Mucosa of stomach (tissue), 1 donor: ENCODE measurements around the gene HSD11B1.

ENCODE experiments used
- H3K27me3 ChIP-seq: one replicate; pipeline ENCODE4 v1.7.0; 2013; ENCODE audit warnings: mild to moderate bottlenecking, low read length; ENCODE audit not compliant: control insufficient read depth, insufficient read depth
- H3K36me3 ChIP-seq: one replicate; pipeline ENCODE4 v1.7.0; 2013; ENCODE audit warnings: low read length; ENCODE audit not compliant: control insufficient read depth, insufficient read depth
- H3K4me1 ChIP-seq: one replicate; pipeline ENCODE4 v1.7.0; 2013; ENCODE audit warnings: mild to moderate bottlenecking, low read length; ENCODE audit not compliant: control insufficient read depth, insufficient read depth
- H3K4me3 ChIP-seq: one replicate; pipeline ENCODE4 v1.7.0; 2013; ENCODE audit warnings: low read length
- H3K9ac ChIP-seq: one replicate; pipeline ENCODE4 v1.7.0; 2013; ENCODE audit warnings: mild to moderate bottlenecking, low read length, moderate library complexity
- H3K9me3 ChIP-seq: one replicate; pipeline ENCODE4 v1.7.0; 2013; ENCODE audit warnings: mild to moderate bottlenecking, low read length, moderate library complexity; ENCODE audit not compliant: control insufficient read depth
- donor health status: Pancreatic carcinoma.

Gene HSD11B1

DNA sequence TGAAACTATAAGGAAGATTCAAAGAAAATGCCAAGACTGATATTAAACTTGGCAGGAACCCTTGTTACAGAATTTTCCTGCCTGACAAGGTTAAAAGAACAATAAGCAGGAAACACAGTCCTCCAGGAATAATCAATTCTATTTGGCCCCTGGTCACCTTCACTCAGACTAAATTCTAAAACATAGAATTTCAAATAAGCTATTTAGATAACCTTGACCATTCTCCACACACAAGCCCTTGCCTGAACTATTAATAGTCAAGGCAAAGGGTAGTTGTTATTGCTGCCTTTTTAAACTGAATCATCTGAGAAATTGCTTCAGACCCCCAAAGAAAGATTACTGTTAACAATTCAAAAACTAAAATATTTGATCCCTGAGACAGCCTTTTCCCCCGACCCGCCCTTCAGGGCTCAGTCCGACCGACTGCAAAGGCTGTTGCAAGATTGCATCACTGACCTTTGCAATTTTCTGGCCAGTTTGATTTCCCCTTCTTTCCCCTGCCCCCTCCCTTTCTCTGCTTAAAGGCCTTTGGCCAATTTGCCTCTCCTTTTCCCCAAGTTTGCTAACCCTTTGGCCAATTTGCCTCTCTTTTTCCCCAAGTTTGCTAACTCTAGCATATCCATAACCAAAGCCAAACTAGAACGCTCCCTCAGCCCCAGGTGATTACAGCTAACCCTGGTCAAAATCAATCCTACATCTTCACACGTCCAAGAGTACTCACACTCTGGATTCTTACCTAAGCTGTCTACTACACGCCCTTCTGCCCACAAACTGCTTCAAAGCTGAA is 30.8 kb upstream of the HSD11B1 start:
- no peaks in the 10 kb centered on the region for H3K9me3 ChIP-seq
- no peak overlapping the region for H3K9ac ChIP-seq
- no peaks in the 10 kb centered on the region for H3K27me3 ChIP-seq
- peaks cover 23% of the 10 kb centered on the region for H3K4me1 ChIP-seq
- H3K36me3 ChIP-seq, result no peaks in the 10 kb centered on the region
- H3K4me3 ChIP-seq, result no peak overlapping the region

DNA sequence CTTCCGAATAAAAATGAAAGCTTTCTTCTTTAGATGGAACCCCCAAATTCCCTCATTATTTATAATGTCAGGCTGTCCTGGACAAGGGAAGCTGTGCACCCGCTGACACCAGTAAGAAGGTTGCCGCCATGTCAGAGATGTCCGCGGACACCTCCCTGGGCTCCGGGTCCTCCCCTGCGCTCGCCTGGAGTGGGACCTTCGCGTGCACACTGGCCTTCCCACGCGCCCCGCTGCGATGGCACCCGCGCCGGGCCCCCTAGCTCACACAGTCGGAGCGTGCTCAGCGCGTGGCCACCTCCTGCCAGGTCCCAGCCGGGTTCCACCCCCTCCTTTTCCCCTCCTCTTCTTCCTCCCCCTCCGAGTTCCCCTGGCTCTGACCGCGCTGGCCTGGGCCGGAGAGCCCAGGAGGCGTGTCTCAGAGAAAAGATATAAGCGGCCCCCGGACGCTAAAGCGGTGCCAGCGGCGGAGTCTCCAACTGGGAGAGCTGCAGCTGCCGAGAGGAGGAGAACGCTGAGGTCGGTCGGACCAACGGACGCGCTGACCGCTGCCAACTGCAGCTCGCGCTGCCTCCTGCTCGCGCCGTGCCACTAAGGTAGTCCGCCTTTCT is 29.6 kb upstream of the HSD11B1 start, which contains the start of gene G0S2:
G0S2 (plus strand) TSS at position 456 of the 608 bp plus-strand sequence. CDS start 273 bp downstream, outside the sequence.
- Histone ChIP-seq H3K9me3 (no peaks in the 10 kb centered on the region), H3K4me3 (peak within 1 kb of the TSS; percentile 18), H3K36me3 (no peaks in the 10 kb centered on the region), H3K27me3 (no peaks in the 10 kb centered on the region), H3K9ac (peak within 1 kb of the TSS; percentile 50), H3K4me1 (peaks cover 23% of the 10 kb centered on the region)

DNA sequence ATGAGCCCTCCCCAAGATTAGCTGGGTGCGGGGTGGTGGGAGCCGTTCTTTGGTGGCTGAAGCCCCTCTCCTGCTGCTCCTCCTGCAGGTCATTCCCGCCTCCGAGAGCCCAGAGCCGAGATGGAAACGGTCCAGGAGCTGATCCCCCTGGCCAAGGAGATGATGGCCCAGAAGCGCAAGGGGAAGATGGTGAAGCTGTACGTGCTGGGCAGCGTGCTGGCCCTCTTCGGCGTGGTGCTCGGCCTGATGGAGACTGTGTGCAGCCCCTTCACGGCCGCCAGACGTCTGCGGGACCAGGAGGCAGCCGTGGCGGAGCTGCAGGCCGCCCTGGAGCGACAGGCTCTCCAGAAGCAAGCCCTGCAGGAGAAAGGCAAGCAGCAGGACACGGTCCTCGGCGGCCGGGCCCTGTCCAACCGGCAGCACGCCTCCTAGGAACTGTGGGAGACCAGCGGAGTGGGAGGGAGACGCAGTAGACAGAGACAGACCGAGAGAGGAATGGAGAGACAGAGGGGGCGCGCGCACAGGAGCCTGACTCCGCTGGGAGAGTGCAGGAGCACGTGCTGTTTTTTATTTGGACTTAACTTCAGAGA is 29.0 kb upstream of the HSD11B1 start:
- peak overlapping the region; percentile 50 for H3K9ac ChIP-seq
- H3K4me1 ChIP-seq, result peaks cover 23% of the 10 kb centered on the region
- H3K27me3 ChIP-seq, result no peaks in the 10 kb centered on the region
- peak overlapping the region; percentile 18 for H3K4me3 ChIP-seq
- no peaks in the 10 kb centered on the region for H3K36me3 ChIP-seq
- no peaks in the 10 kb centered on the region for H3K9me3 ChIP-seq

DNA sequence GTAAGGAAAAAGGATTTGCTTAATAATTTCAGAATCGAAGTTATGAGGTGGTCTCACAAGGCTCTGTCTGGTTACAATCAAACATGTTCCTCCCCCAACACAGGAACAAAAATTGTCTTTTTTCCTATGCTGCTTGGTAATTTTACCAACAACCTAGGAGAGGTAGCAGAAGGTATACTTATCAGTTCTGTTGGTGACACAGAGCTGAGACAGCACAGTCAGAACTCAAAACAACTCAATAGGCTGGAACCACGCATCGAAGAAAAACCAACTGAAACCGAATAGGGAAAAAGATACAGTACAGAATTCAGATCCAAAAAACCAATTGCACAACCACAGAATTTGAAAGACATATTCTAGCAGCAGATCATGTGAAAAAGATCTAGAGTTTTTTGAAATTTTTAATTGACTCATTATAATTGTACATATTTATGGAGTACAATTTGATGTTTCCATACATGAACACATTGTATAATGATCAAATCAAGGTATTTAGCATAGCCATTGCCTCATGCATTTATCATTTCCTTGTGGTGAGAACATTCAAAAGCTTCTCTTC is 25.6 kb upstream of the HSD11B1 start:
- Histone ChIP-seq H3K36me3 (no peaks in the 10 kb centered on the region), H3K9ac (no peak overlapping the region), H3K9me3 (no peaks in the 10 kb centered on the region), H3K4me3 (no peak overlapping the region), H3K27me3 (peaks cover 7% of the 10 kb centered on the region), H3K4me1 (peaks cover 19% of the 10 kb centered on the region)

DNA sequence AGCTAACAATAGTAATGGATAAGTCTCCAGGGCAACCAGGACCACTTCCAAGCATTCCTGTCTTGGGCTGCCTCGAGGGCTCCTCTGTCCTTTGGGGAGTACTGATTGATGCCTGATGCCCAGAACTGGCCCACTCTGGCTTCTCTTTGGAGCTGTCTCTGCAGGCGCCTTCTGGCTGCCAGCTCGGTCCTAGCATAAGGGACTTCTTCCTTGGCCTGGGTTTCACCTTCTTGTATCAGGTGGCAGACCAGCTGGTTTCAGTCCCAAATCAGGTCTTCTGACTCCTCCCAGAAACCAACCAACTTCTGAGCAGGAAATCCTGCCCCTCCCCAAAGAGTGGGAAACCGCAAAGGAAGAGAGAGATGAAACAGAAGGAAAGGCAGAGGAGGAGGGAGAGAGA is 18.8 kb upstream of the HSD11B1 start:
- Histone ChIP-seq H3K27me3 (peaks cover 7% of the 10 kb centered on the region), H3K9me3 (no peaks in the 10 kb centered on the region), H3K4me3 (no peak overlapping the region), H3K4me1 (peaks cover 13% of the 10 kb centered on the region), H3K36me3 (no peaks in the 10 kb centered on the region), H3K9ac (no peak overlapping the region)

DNA sequence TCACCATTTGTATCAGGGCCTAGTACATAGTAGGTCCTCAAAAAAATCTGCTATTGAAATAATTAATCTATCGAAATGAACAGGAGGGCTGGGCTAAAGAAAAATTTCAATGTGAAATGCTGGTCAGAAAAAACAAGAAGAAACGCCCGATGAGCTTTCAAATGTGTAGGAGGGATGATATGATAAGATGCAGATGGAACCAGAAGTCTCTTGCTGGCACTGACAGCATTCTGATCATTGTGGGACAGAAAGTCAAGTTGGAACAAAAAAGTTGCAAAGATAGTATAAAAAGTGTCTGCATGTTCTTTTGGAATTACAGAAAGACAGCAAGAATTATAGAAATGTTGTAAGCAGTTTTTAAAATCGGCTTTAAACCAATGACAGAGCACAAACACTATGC is 18.3 kb upstream of the HSD11B1 start:
- Histone ChIP-seq H3K27me3 (peaks cover 6% of the 10 kb centered on the region), H3K4me1 (peaks cover 13% of the 10 kb centered on the region), H3K4me3 (no peak overlapping the region), H3K9ac (no peak overlapping the region), H3K36me3 (no peaks in the 10 kb centered on the region), H3K9me3 (no peaks in the 10 kb centered on the region)

DNA sequence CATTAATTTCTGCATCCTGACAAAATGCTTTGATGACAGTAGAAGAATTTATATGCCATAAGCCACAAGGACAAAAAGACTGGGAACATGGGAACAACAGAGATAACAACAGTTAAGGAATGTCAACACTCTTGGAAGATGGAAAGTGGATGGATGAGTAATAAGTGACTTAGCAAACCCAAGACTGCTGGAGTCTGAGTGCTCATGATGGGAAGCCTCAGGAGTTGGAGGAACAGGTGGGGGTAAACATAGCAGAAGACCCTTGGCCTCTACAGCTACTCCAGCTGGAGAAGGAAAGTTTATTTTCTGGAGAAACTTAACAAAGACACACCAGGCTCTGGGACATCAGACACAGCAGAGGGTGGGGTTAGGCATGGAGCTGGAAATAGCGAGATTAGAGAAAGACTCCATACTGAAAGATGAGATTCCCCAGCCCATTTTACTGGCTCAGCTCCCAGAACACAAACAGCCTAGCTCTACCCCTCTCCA is 15.9 kb upstream of the HSD11B1 start:
- Histone ChIP-seq H3K36me3 (no peaks in the 10 kb centered on the region), H3K4me1 (peaks cover 16% of the 10 kb centered on the region), H3K9me3 (no peaks in the 10 kb centered on the region), H3K9ac (no peak overlapping the region), H3K4me3 (no peak overlapping the region), H3K27me3 (no peaks in the 10 kb centered on the region)

DNA sequence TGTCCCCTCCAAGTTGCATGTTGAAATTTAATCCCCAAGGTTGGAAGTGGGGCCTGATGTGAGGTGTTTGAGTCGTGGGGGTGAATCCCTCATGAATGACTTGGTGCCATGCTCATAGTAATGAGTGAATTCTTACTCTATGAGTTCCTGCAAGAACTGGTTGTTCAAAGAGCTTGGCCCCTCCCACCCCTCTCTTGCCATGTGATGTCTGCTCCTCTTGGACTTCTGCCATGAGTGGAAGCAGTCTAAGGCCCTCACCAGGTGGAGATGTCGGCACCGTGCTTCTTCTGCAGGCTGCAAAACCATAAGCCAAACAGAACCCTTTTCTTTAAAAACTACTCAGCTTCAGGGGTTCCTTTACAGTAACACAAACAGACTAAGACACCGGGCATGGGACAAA is 15.2 kb upstream of the HSD11B1 start:
- H3K27me3 ChIP-seq, result no peaks in the 10 kb centered on the region
- H3K4me1 ChIP-seq, result peaks cover 16% of the 10 kb centered on the region
- no peak overlapping the region for H3K9ac ChIP-seq
- H3K4me3 ChIP-seq, result no peak overlapping the region
- no peaks in the 10 kb centered on the region for H3K9me3 ChIP-seq
- H3K36me3 ChIP-seq, result no peaks in the 10 kb centered on the region

DNA sequence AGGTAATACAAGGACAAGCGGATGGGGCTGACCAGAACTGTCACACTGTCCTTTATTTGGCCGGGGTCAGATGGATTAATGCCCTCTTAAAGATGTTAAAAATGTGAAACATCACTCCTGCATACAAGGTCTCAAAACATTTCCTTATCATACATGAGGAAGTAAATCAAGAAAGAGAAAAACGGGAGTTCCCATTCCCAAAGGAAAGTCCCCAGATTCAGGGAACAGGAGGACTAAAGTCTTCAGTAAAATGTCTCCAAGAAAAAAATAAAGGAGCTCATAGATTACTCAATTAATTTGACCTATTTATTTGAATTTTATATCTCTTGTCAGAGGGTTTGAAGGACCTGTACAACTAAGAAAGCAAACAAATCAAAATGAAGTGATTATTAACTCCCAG is 13.4 kb upstream of the HSD11B1 start:
- Histone ChIP-seq H3K9ac (no peak overlapping the region), H3K4me3 (no peak overlapping the region), H3K9me3 (no peaks in the 10 kb centered on the region), H3K36me3 (no peaks in the 10 kb centered on the region), H3K4me1 (peaks cover 13% of the 10 kb centered on the region), H3K27me3 (no peaks in the 10 kb centered on the region)

DNA sequence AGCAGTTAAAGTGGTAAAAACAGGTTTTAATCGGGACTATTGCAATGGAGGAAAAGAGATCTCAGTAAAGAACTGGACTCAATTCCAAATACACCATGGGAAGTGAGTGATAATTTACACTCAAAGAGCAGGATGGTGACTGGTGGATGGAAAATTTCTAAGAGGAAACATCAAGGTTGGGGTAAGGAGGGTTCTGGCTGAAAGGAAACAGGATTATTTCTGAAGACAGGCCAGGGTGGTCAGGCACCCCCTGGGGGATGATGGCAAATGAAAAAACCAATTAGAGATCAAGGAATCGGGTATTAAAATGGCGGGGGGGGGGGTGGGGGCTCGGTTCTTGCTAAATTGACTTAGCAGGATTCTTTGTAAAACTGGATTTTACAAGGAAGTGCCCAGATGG is 12.3 kb upstream of the HSD11B1 start:
- Histone ChIP-seq H3K4me3 (no peak overlapping the region), H3K4me1 (peaks cover 17% of the 10 kb centered on the region), H3K27me3 (no peaks in the 10 kb centered on the region), H3K9me3 (no peaks in the 10 kb centered on the region), H3K36me3 (no peaks in the 10 kb centered on the region), H3K9ac (no peak overlapping the region)

DNA sequence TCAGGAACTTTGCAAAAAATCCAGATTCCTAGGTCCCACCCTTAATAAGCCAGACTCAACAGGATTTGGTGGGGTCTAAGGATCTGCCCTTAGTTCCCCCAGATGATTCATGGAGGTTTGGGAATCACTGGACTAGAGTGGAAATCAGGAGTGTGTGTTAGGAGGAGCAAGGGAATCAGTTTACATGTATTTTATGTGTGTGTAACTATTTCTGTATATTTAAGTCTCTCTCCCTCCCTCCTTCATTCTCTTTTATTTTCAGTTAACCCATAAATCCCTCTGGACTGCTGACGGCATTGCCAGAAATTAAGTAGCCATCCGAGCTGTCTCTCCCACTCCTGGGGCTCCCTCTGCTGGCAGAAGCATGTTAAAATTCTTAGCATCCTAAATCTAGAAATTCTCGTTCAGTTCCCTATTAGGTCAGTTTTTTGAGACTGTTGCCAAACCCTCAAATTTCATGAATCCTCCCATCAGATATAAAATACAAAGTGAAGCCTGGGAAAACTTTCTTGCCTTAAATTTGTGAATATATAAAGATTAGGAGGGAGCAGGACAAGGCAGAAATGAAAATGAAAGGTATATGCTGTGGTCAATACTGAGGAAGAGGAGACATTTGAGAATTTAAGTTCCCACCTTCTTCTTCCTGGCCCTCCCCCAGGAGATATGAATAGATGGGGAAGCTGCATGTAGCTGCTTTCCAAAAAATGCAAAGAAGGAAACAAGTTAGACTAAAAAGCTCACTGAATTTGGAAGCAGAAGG is 11.7 kb upstream of the HSD11B1 start:
- H3K4me1 ChIP-seq, result peaks cover 20% of the 10 kb centered on the region
- no peaks in the 10 kb centered on the region for H3K36me3 ChIP-seq
- no peak overlapping the region for H3K4me3 ChIP-seq
- H3K9me3 ChIP-seq, result no peaks in the 10 kb centered on the region
- no peaks in the 10 kb centered on the region for H3K27me3 ChIP-seq
- H3K9ac ChIP-seq, result peak overlapping the region; percentile 23
